ENCODE measurements around the gene MZB1.

The MZB1 gene

GRCh38 chr5:139383275-139383992 is 6.3 kb downstream of the MZB1 start, which contains the start of gene SLC23A1:
TSS of gene SLC23A1 (minus strand) at chr5:139383297. CDS start at chr5:139383253, 44 bp downstream.
- TF ChIP-seq CTCF (IDR thresholded peaks at IDR 0.05; ENCODE audit: unreplicated experiment in 3 of 3) = no peak
- H3K36me3 Mint-ChIP-seq (ENCODE audit: low read depth) = no peaks in the 10 kb centered on the region
- no peaks in the 10 kb centered on the region for H3K27me3 Mint-ChIP-seq (ENCODE audit: low read depth)
- H3K4me1 Mint-ChIP-seq = peaks cover 12% of the 10 kb centered on the region
- no peak within 1 kb of the TSS for H3K4me3 Mint-ChIP-seq
- H3K9me3 Mint-ChIP-seq = no peaks in the 10 kb centered on the region
- H3K27ac Mint-ChIP-seq = peak within 1 kb of the TSS; percentile 86 to 94 (median 88)

DNA sequence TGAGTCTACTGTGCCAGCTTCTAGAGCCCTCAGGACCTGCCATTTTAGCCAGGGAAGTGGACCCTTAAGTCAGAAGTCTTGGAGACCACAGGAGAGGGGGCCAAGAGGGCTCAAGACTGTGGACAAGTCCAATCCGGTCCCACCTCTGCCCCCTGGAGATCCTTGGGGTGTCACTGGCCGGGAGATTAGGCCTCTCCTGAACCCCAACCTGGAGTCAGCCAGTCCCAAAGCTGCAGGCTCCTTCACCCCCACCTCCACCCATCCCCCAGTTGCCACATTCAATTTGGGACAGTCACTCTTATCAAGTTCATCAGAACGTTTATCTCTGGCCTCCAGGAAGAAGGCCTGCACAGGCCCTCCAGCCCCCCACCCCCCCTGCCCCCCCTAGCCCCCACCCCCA is 6.9 kb downstream of the MZB1 start:
- TF ChIP-seq CTCF (IDR thresholded peaks at IDR 0.05; ENCODE audit: unreplicated experiment in 3 of 3) = no peak
- peaks cover under 1% of the 10 kb centered on the region for H3K36me3 Mint-ChIP-seq (ENCODE audit: low read depth)
- H3K9me3 Mint-ChIP-seq = no peaks in the 10 kb centered on the region
- no peaks in the 10 kb centered on the region for H3K27me3 Mint-ChIP-seq (ENCODE audit: low read depth)
- peaks cover 12% of the 10 kb centered on the region for H3K4me1 Mint-ChIP-seq
- no peak overlapping the region for H3K4me3 Mint-ChIP-seq
- peak overlapping the region in 1 of 3 experiments; percentile 86 for H3K27ac Mint-ChIP-seq

- Mint-ChIP-seq H3K27ac (peak overlapping the region in 2 of 3 experiments; percentile 59 to 86), H3K4me3 (no peak overlapping the region), H3K36me3 (ENCODE audit: low read depth) (peaks cover 8% of the 10 kb centered on the region), H3K4me1 (peaks cover 12% of the 10 kb centered on the region), H3K27me3 (ENCODE audit: low read depth) (no peaks in the 10 kb centered on the region), H3K9me3 (no peaks in the 10 kb centered on the region)
- no peak for TF ChIP-seq CTCF (IDR thresholded peaks at IDR 0.05; ENCODE audit: unreplicated experiment in 3 of 3)
Observed at GRCh38 chr5:139381837-139382761, 7.6 kb downstream of the MZB1 start.

DNA sequence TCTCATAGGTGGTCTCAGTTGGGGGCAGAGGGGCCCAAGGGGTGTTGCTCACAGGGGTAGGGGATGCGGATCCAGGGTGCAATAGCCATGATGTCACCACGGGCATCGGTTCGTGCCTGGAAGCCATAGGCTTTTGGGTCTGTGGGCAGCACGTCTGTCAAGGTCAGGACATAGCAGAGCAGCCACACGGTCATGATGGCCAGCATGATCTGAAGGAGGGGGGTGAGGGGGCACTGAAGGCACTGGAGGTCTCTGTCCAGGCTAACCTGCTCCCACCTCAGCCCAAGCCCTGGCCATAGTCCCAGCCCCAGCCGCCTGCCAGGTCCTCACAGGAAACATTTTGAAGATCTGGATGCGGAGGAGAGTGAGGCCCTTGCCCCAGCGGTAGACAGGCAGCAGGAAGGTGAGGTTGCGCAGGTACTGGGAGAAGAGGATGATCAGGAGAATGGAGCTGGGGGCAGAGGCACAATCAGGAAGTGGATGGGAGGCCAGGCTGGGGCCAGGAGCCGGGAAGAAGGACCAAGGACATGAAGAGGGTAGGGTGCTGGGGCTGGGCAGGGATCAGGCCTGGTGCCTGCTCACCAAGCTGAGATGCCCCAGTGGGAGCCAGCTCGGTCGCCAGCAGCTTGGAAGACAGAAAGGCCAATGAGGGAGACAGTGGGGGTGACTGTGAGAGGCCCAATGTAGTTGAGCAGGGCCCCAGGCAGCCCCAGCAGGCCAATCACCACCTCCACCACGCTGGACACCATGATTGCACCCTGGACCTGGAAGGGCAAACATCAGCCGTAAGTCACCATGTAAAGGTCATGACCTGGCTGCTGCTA is 9.9 kb downstream of the MZB1 start:
- TF ChIP-seq CTCF (IDR thresholded peaks at IDR 0.05; ENCODE audit: unreplicated experiment in 3 of 3) = no peak
- Mint-ChIP-seq H3K27ac (peak overlapping the region in 1 of 3 experiments; percentile 15), H3K36me3 (ENCODE audit: low read depth) (peaks cover 13% of the 10 kb centered on the region), H3K27me3 (ENCODE audit: low read depth) (no peaks in the 10 kb centered on the region), H3K9me3 (no peaks in the 10 kb centered on the region), H3K4me1 (peaks cover 12% of the 10 kb centered on the region), H3K4me3 (no peak overlapping the region)

- Mint-ChIP-seq H3K9me3 (no peaks in the 10 kb centered on the region), H3K27ac (no peak overlapping the region), H3K27me3 (ENCODE audit: low read depth) (no peaks in the 10 kb centered on the region), H3K4me3 (no peak overlapping the region), H3K36me3 (ENCODE audit: low read depth) (peaks cover 17% of the 10 kb centered on the region), H3K4me1 (peaks cover 9% of the 10 kb centered on the region)
- TF ChIP-seq CTCF (IDR thresholded peaks at IDR 0.05; ENCODE audit: unreplicated experiment in 3 of 3) = no peak
Observed at GRCh38 chr5:139378941-139379361, 10.8 kb downstream of the MZB1 start.
